K562 (cell line): ENCODE measurements around the gene NINL.

ENCODE experiments used
- IFI16 ChIP-seq: fragments of 250-450 bp; sonication (Bioruptor Pico); IDR thresholded peaks from 2 replicates; pipeline ENCODE4 v2.1.2; 2022; ENCODE audit warnings: mild to moderate bottlenecking, inconsistent platforms
- JUND ChIP-seq, 2 experiments: IDR thresholded peaks; 2 replicates in 1 of 2; 3 replicates in 1 of 2; pipeline ENCODE4 v1.6.1; 2011; ENCODE audit warnings: borderline replicate concordance in 2 of 2, low read depth in 2 of 2, low read length in 2 of 2, improper control_type of control experiment in 1 of 2, missing biosample characterization in 1 of 2, missing genetic modification characterization in 1 of 2, missing genetic modification reagents in 1 of 2
- SMC3 ChIP-seq: conservative IDR thresholded peaks from 2 replicates; pipeline ENCODE4 v1.6.1; 2011; ENCODE audit warnings: low read depth, low read length, improper control_type of control experiment; ENCODE audit not compliant: insufficient read depth
- SP1 ChIP-seq: sonication (generic); formaldehyde crosslinking; IDR thresholded peaks from 2 replicates; pipeline ENCODE4 v1.8.1; 2022; ENCODE audit warnings: mild to moderate bottlenecking, missing genetic modification reagents
- ZBTB1 ChIP-seq: sonication (generic); formaldehyde crosslinking; IDR thresholded peaks from 2 replicates; pipeline ENCODE4 v1.8.1; 2023; ENCODE audit warnings: missing genetic modification reagents, low read depth, mild to moderate bottlenecking, borderline replicate concordance
- TF ChIP-seq, protein P1 (sequence below), 3 experiments: IDR thresholded peaks in 2 of 3; conservative IDR thresholded peaks in 1 of 3; 2 replicates each; pipeline ENCODE4 v1.5.1; 2011 to 2012; ENCODE audit warnings: low read length in 3 of 3, mild to moderate bottlenecking in 3 of 3, control low read depth in 2 of 3, improper control_type of control experiment in 1 of 3, inconsistent platforms in 1 of 3, low read depth in 1 of 3, mixed read lengths in 1 of 3, moderate library complexity in 1 of 3; ENCODE audit not compliant: insufficient read depth in 2 of 3
- TF ChIP-seq, protein P2 (sequence below), 2 experiments: fragments of 450-650 bp in 1 of 2; sonication (generic) in 1 of 2; formaldehyde crosslinking in 1 of 2; IDR thresholded peaks in 1 of 2; conservative IDR thresholded peaks in 1 of 2; 2 replicates each; pipeline versions ENCODE4 v1.6.1 to v1.8.1; 2016 to 2023; ENCODE audit warnings: mild to moderate bottlenecking in 2 of 2, moderate library complexity in 2 of 2, inconsistent platforms in 1 of 2, missing genetic modification reagents in 1 of 2

DNA sequence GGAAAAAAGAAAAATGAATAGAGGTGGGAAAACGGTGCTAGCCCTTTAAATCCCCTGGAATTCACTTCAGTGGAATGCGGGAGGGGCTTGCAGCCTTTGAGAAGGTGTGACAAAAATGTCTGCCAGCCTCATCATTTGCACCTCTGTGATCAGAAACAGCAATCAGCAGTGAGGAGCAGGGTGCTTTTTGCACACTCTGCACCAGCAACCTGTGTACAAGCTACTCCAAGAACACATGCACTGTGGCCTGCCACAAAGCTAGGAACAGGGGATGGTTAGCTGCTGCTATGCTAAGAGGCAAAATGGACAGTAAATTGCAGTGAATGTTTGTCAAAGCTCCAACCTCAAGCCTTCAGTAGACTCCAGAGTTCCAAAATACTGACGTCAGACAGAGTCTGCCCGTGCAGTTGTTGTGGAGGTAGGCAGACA is 148.2 kb downstream of the NINL start:
- TF ChIP-seq JUND (IDR thresholded peaks at IDR 0.05; ENCODE audit: borderline replicate concordance, low read depth, low read length) = no peak
- no peak for TF ChIP-seq JUND (tag; IDR thresholded peaks at IDR 0.05; ENCODE audit: borderline replicate concordance, low read depth, low read length)
- TF ChIP-seq SP1 (CRISPR knock-in tag) = no peak
- TF ChIP-seq, protein P1, sequence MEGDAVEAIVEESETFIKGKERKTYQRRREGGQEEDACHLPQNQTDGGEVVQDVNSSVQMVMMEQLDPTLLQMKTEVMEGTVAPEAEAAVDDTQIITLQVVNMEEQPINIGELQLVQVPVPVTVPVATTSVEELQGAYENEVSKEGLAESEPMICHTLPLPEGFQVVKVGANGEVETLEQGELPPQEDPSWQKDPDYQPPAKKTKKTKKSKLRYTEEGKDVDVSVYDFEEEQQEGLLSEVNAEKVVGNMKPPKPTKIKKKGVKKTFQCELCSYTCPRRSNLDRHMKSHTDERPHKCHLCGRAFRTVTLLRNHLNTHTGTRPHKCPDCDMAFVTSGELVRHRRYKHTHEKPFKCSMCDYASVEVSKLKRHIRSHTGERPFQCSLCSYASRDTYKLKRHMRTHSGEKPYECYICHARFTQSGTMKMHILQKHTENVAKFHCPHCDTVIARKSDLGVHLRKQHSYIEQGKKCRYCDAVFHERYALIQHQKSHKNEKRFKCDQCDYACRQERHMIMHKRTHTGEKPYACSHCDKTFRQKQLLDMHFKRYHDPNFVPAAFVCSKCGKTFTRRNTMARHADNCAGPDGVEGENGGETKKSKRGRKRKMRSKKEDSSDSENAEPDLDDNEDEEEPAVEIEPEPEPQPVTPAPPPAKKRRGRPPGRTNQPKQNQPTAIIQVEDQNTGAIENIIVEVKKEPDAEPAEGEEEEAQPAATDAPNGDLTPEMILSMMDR (IDR thresholded peaks at IDR 0.05 in 2 of 3, conservative IDR thresholded peaks at IDR 0.05 in 1 of 3; ENCODE audit: insufficient read depth in 2 of 3, low read depth in 1 of 3, low read length in 3 of 3) = no peak
- TF ChIP-seq SMC3 = no peak
- TF ChIP-seq IFI16 (CRISPR knock-in tag) = no peak
- TF ChIP-seq ZBTB1 (CRISPR knock-in tag) = no peak
- TF ChIP-seq, protein P2, sequence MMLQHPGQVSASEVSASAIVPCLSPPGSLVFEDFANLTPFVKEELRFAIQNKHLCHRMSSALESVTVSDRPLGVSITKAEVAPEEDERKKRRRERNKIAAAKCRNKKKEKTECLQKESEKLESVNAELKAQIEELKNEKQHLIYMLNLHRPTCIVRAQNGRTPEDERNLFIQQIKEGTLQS (IDR thresholded peaks at IDR 0.05) = no peak
- TF ChIP-seq, protein P2 (CRISPR knock-in tag; conservative IDR thresholded peaks at IDR 0.05) = no peak
